Keratinocyte (primary cell): ENCODE measurements around the gene EHBP1. TPM values are rescaled to one million over a fixed set of nuclear protein-coding genes. Genes with fewer than 3 reads are reported as not detected.

Experiments
- DNase-seq: peaks from one replicate; pipeline ENCODE4 v3.0.0-alpha.2; 2011; ENCODE audit warnings: low read depth, missing footprints, low spot score
- FAIRE-seq: peaks from 2 replicates; lab custom pipeline; 2011; peaks lifted over from hg19 to GRCh38; lab: Jason Lieb, UNC
- H2AFZ ChIP-seq: 2 replicates; pipeline ENCODE4 v1.6.0; 2012; ENCODE audit warnings: low read length, control low read depth, inconsistent platforms; ENCODE audit not compliant: control insufficient read depth
- H3K27ac ChIP-seq: 2 replicates; pipeline ENCODE4 v1.5.1; 2011; ENCODE audit warnings: low read length; ENCODE audit not compliant: control insufficient read depth, insufficient read depth
- H3K27me3 ChIP-seq: 3 replicates; pipeline ENCODE4 v1.6.0; 2011; ENCODE audit warnings: low read length; ENCODE audit not compliant: control insufficient read depth, insufficient read depth; ENCODE audit errors: extremely low read depth
- H3K36me3 ChIP-seq, 2 experiments: 2 replicates in 1 of 2; 3 replicates in 1 of 2; pipeline ENCODE4 v1.5.1; 2011; ENCODE audit warnings: low read length in 2 of 2, mild to moderate bottlenecking in 1 of 2; ENCODE audit not compliant: control insufficient read depth in 2 of 2, insufficient read depth in 2 of 2; ENCODE audit errors: extremely low read depth in 1 of 2
- H3K4me1 ChIP-seq: 3 replicates; pipeline ENCODE4 v1.5.1; 2011; ENCODE audit warnings: low read length; ENCODE audit not compliant: control insufficient read depth, insufficient read depth; ENCODE audit errors: extremely low read depth
- H3K4me2 ChIP-seq: 3 replicates; pipeline ENCODE4 v1.6.0; 2011; ENCODE audit warnings: low read depth, low read length; ENCODE audit not compliant: control insufficient read depth, insufficient read depth; ENCODE audit errors: extremely low read depth
- H3K4me3 ChIP-seq, 3 experiments: fragments of 200-600 bp in 1 of 3; sonication (generic) in 1 of 3; 2 replicates in 2 of 3; 3 replicates in 1 of 3; pipeline ENCODE4 v1.5.1; 2011 to 2016; ENCODE audit warnings: low read length in 3 of 3, mild to moderate bottlenecking in 3 of 3, control low read depth in 2 of 3, inconsistent platforms in 1 of 3, low read depth in 1 of 3, mixed read lengths in 1 of 3, mixed run types in 1 of 3, moderate library complexity in 1 of 3; ENCODE audit not compliant: control insufficient read depth in 2 of 3, insufficient read depth in 2 of 3; ENCODE audit errors: extremely low read depth in 1 of 3
- H3K79me2 ChIP-seq: 2 replicates; pipeline ENCODE4 v1.6.0; 2012; ENCODE audit warnings: low read length; ENCODE audit not compliant: control insufficient read depth, insufficient read depth
- H3K9ac ChIP-seq: 3 replicates; pipeline ENCODE4 v1.6.0; 2011; ENCODE audit warnings: low read length; ENCODE audit not compliant: control insufficient read depth, insufficient read depth; ENCODE audit errors: extremely low read depth
- H3K9me1 ChIP-seq: 3 replicates; pipeline ENCODE4 v1.6.0; 2011; ENCODE audit warnings: low read length; ENCODE audit not compliant: control insufficient read depth, insufficient read depth; ENCODE audit errors: extremely low read depth
- H3K9me3 ChIP-seq: 2 replicates; pipeline ENCODE4 v1.5.1; 2012; ENCODE audit warnings: low read depth, low read length; ENCODE audit not compliant: control insufficient read depth
- H4K20me1 ChIP-seq: 3 replicates; pipeline ENCODE4 v1.6.0; 2011; ENCODE audit warnings: low read length; ENCODE audit not compliant: control insufficient read depth, insufficient read depth; ENCODE audit errors: extremely low read depth
- EZH2 ChIP-seq: IDR thresholded peaks from one replicate; pipeline ENCODE4 v1.6.1; 2012; ENCODE audit warnings: inconsistent platforms, mild to moderate bottlenecking, low read length, moderate library complexity
- dilution Hi-C: fragments of 300-500 bp; cut with MboI; formaldehyde crosslinking; loops from one replicate; pipeline ENCODE4 v1.7.0; 2020; ENCODE audit warnings: low sequenced_read_pairs; ENCODE audit not compliant: extremely low pct_ligation_motif_present
- polyA plus RNA-seq, 5 experiments: library from polyadenylated mRNA; depleted of rRNA in 3 of 5; stranded (reverse) in 3 of 5; stranded (forward) in 1 of 5; unstranded in 1 of 5; fragments of >200 nt; gene quantifications; 1 replicate in 1 of 5; 2 replicates in 3 of 5; 3 replicates in 1 of 5; pipeline versions ENCODE4 v1.2.1 to v1.2.3, GENCODE V29; 2011 to 2012; ENCODE audit warnings: missing spikeins in 2 of 5, low read depth in 1 of 5, low replicate concordance in 1 of 5
- TF ChIP-seq, protein P1 (sequence below), 3 experiments: IDR thresholded peaks in 1 of 3; conservative IDR thresholded peaks in 1 of 3; optimal IDR thresholded peaks in 1 of 3; 2 replicates in 2 of 3; 3 replicates in 1 of 3; pipeline versions ENCODE3 to v1.5.1; 2011; ENCODE audit warnings: low read length in 3 of 3, mild to moderate bottlenecking in 3 of 3, moderate library complexity in 2 of 3, control low read depth in 1 of 3, inconsistent platforms in 1 of 3; ENCODE audit not compliant: insufficient read depth in 2 of 3; ENCODE audit errors: extremely low read depth in 1 of 3

EHBP1 gene
- polyA plus RNA-seq, 1 donor (not counting 4 experiments of a cell fraction or from before 2014, with no cell fraction given), result 59.0 TPM

GRCh38 chr2:62723253-62723652 is 17.7 kb downstream of the EHBP1 start:
- no peak for DNase-seq
- Histone ChIP-seq H3K4me1 (no peaks in the 10 kb centered on the region), H3K9me3 (no peaks in the 10 kb centered on the region), H3K27me3 (no peaks in the 10 kb centered on the region), H3K36me3 (peaks cover 3% of the 10 kb centered on the region in 2 experiments), H3K9me1 (peaks cover 4% of the 10 kb centered on the region), H3K27ac (no peak overlapping the region), H3K4me3 (no peak overlapping the region), H3K9ac (no peak overlapping the region), H4K20me1 (peaks cover 2% of the 10 kb centered on the region), H3K79me2 (peaks cover 95% of the 10 kb centered on the region), H3K4me2 (no peak overlapping the region), H2AFZ (no peak overlapping the region)
- dilution Hi-C loops, result no loop called here
- FAIRE-seq, result no peak
- TF ChIP-seq, protein P1, sequence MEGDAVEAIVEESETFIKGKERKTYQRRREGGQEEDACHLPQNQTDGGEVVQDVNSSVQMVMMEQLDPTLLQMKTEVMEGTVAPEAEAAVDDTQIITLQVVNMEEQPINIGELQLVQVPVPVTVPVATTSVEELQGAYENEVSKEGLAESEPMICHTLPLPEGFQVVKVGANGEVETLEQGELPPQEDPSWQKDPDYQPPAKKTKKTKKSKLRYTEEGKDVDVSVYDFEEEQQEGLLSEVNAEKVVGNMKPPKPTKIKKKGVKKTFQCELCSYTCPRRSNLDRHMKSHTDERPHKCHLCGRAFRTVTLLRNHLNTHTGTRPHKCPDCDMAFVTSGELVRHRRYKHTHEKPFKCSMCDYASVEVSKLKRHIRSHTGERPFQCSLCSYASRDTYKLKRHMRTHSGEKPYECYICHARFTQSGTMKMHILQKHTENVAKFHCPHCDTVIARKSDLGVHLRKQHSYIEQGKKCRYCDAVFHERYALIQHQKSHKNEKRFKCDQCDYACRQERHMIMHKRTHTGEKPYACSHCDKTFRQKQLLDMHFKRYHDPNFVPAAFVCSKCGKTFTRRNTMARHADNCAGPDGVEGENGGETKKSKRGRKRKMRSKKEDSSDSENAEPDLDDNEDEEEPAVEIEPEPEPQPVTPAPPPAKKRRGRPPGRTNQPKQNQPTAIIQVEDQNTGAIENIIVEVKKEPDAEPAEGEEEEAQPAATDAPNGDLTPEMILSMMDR (optimal IDR thresholded peaks at IDR 0.05 in 1 of 3, IDR thresholded peaks at IDR 0.05 in 1 of 3, conservative IDR thresholded peaks at IDR 0.05 in 1 of 3; ENCODE audit: extremely low read depth in 1 of 3, insufficient read depth in 2 of 3, low read length in 3 of 3), result no peak
- TF ChIP-seq EZH2, result no peak

GRCh38 chr2:62724106-62724505 is 18.6 kb downstream of the EHBP1 start:
- Histone ChIP-seq H4K20me1 (peaks cover 2% of the 10 kb centered on the region), H3K9me3 (no peaks in the 10 kb centered on the region), H3K4me2 (no peak overlapping the region), H2AFZ (no peak overlapping the region), H3K27me3 (no peaks in the 10 kb centered on the region), H3K36me3 (peaks cover 3% of the 10 kb centered on the region in 2 experiments), H3K79me2 (peaks cover 90% of the 10 kb centered on the region), H3K27ac (no peak overlapping the region), H3K4me3 (no peak overlapping the region), H3K9me1 (peaks cover 4% of the 10 kb centered on the region), H3K4me1 (no peaks in the 10 kb centered on the region), H3K9ac (no peak overlapping the region)
- DNase-seq (no peak), FAIRE-seq (no peak)
- dilution Hi-C loops, result no loop called here
- TF ChIP-seq EZH2, result no peak
- TF ChIP-seq, protein P1 (optimal IDR thresholded peaks at IDR 0.05 in 1 of 3, IDR thresholded peaks at IDR 0.05 in 1 of 3, conservative IDR thresholded peaks at IDR 0.05 in 1 of 3; ENCODE audit: extremely low read depth in 1 of 3, insufficient read depth in 2 of 3, low read length in 3 of 3), result no peak
